Renal cortical epithelial cell (primary cell): ENCODE data around the gene SNX20. TPM values are rescaled to one million over a fixed set of nuclear protein-coding genes. Genes with fewer than 3 reads are reported as not detected.
A peak's percentile ranks its signal among the peaks of the same experiment; 100 is the strongest.

ENCODE experiments used
- DNase-seq: peaks from one replicate; pipeline ENCODE4 v3.0.0-alpha.2; 2011; ENCODE audit warnings: low read depth
- total RNA-seq: library from RNA; depleted of rRNA; stranded (reverse); fragments of >200 nt; gene quantifications from 2 replicates; pipeline ENCODE4 v1.2.3, GENCODE V29; 2014

Gene SNX20
- total RNA-seq, 1 donor from 2014 or later = not detected

GRCh38 chr16:50662306-50662940 lies 18.7 kb downstream of the SNX20 start:
- no peak for DNase-seq

- DNase-seq = no peak
These were observed 21.3 kb downstream of the SNX20 start for GRCh38 chr16:50659806-50660205.

DNA sequence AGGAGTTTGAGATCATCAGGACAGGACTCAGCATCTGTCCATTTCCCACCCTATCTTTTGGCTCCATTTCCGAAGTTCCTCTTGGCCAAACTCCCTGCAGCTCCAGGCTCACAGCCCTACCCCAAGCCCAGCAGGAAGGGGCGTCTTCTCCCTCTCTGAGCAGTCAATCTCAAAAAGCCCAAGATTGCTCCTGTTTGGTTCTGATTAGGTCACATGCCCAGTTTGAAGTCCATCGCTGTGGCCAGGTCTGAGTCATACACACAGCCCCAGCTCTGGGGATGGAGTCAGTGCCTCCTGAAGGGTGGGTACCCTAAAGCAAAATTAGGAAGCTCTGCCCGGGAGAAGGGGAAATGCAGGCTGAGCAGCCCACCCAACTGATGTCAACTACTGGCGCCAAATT lies 23.9 kb downstream of the SNX20 start:
- no peak for DNase-seq

GRCh38 chr16:50655558-50656055 lies 25.5 kb downstream of the SNX20 start:
- no peak for DNase-seq

GRCh38 chr16:50653633-50654519 lies 27.2 kb downstream of the SNX20 start:
- no peak for DNase-seq

DNA sequence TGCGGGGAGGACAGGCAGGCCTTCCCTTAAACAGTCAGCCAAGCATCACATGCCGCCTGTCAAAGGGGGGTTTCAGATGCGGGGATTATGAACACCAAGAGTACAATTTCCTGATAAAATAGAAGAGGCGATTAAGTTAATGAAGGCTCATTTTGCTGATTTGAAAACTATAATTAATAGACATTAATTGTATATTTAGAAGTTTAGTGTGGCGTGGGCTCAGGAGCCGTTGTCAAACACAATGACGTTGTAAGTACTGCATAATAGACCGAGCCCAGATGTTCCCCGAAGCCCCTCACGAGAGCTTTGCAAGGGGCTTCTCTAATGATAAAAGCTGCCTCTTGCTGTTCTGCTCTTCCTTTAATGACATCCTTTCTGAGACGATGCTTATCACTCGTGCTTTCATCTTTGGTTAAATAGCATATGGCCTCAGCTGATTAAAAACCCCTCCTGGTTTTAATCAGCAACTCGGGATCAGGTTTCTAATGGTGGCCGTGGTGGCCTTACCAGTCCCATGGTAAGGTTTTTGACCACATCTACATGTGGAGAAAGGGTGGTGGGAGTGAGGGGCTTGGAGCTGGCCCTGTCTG lies 28.2 kb downstream of the SNX20 start:
- no peak for DNase-seq

DNA sequence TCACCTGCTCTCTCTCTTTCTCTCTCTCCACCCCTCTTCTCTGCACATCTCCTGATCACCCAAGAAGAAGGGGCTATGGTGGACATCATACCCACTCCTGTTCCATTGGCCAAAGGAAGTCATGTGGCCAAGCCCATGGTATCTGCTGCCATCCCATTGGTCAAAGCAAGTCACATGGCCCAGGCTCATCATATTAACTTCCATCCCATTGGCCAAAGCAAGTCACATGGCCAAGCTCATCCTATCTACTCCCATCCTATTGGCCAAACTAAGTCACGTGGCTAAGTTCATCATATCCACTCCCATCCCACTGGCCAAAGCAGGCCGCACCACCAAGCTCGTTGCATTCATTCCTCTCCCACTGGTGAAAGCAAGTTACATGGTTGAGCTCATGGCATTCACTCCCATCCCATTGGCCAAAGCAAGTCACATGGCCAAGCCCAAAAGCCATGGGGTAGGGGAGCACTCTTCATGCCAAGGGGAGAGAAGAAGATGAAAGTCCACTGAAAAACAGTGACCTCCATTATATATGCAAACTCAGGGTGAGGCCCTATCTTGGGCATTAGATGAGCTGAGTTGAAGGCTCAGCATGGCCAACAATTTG lies 29.2 kb downstream of the SNX20 start:
- no peak for DNase-seq

- no peak for DNase-seq
These were observed 34.8 kb downstream of the SNX20 start for GRCh38 chr16:50646345-50646744.

GRCh38 chr16:50645563-50646220 lies 35.4 kb downstream of the SNX20 start:
- DNase-seq = no peak

- peak; percentile 9 for DNase-seq
These were observed 36.4 kb downstream of the SNX20 start for GRCh38 chr16:50644729-50645128.

DNA sequence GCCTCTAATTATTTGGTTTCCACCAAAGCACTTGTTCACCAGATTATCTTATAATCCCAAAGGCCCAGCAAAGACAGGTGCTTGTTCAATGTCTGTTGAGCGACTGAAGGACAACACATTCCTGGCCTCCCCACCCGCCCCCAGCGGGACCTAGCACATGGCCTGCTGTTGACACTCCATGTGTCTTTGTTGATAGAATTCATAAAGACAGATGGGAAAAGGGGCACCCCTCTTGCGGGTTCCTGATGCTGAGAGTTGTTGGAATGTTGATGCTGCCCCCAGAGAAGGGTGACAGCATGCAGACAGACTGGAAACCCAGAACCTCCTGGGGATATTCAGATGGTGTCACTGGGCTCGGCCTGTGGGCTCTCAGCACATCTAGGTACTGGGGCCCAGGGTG lies 36.9 kb downstream of the SNX20 start:
- DNase-seq = no peak

DNA sequence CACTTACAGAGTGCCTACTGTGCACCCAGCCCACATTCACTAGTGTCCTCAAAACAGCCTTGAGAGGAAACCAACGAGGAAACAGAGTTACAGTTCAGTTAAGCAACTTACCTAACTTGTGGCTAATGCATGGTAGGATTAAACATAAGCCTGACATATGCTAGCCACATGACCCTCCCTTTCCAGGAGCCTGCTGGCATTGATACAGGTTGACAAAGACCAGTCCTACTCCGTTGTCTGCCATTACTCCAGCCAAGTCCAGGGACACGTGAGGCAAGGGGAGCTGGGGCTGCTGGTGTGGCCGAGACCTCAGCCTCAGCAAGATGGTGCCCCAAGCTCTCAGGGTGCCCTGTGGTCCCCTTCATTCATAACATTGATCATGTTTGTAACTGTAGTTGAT lies 37.9 kb downstream of the SNX20 start:
- no peak for DNase-seq

- no peak for DNase-seq
These were observed 38.8 kb downstream of the SNX20 start for GRCh38 chr16:50642349-50642748.

- DNase-seq = no peak
These were observed 39.3 kb downstream of the SNX20 start for GRCh38 chr16:50641818-50642187.

DNA sequence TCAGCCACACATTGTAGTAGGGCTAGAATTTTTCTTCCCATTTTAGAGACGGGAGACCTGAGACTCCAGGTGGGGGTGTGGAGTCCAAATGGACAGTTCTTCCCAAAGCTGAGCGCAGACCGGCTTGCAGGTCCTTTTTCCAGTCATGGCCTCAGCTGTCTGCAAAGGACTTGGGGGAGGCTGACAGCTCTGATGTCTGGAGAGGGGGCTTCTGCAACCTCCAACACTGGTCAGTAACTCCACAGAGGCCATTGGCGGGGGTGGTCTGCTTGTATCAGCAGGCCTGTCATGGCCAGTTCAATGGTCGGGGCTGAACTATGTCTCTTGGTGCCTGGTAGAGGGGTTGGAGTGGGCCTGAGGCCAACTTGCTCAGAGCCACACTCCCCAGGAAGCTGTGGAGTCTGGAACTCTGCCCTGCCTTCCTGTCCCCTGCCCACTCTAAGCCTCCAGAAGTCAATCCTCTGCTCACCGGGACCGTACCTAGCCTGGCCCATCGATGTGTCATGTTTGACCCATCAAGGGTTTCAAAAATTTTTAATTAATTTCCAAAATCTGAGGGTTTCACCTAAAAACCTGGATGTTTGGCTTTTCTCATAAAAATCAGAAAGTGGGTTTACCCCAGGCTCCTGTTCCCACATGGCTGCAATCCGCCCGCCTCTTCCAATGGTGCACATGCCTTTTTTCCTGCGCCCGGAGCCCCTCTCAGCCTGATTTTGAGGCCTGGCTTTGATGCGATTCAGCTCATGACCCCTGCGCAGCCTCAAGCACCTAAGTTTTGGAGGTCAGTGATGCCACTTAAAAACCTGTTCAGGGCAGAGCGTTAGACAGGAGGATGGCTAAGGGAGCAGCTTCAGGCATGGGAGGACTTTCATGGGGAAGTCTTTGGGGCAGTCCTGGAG lies 39.9 kb downstream of the SNX20 start:
- no peak for DNase-seq

- peak; percentile 58 for DNase-seq
These were observed 40.7 kb downstream of the SNX20 start for GRCh38 chr16:50640391-50640790.

GRCh38 chr16:50638816-50639670 lies 42.1 kb downstream of the SNX20 start:
- no peak for DNase-seq

GRCh38 chr16:50637716-50638602 lies 43.2 kb downstream of the SNX20 start:
- no peak for DNase-seq
